Measurements from ENCODE around the gene SH3TC1.

Gene SH3TC1

GRCh38 chr4:8164194-8164565 is 34.9 kb upstream of the SH3TC1 start:
- no peak for DNase-seq (ENCODE audit: low spot score)

GRCh38 chr4:8164687-8165086 is 34.4 kb upstream of the SH3TC1 start:
- no peak for DNase-seq (ENCODE audit: low spot score)

GRCh38 chr4:8165374-8165896 is 33.7 kb upstream of the SH3TC1 start:
- no peak for DNase-seq (ENCODE audit: low spot score)

- DNase-seq (ENCODE audit: low spot score), result no peak
Observed at GRCh38 chr4:8167291-8167690, 31.8 kb upstream of the SH3TC1 start.

- no peak for DNase-seq (ENCODE audit: low spot score)
Observed at GRCh38 chr4:8167815-8168214, 31.3 kb upstream of the SH3TC1 start.

GRCh38 chr4:8168232-8168631 is 30.9 kb upstream of the SH3TC1 start:
- no peak for DNase-seq (ENCODE audit: low spot score)

- no peak for DNase-seq (ENCODE audit: low spot score)
Observed at GRCh38 chr4:8168832-8169598, 30.1 kb upstream of the SH3TC1 start.

- DNase-seq (ENCODE audit: low spot score), result no peak
Observed at GRCh38 chr4:8169763-8170162, 29.3 kb upstream of the SH3TC1 start.

- DNase-seq (ENCODE audit: low spot score), result no peak
Observed at GRCh38 chr4:8170341-8170740, 28.7 kb upstream of the SH3TC1 start.

GRCh38 chr4:8171266-8171665 is 27.8 kb upstream of the SH3TC1 start:
- DNase-seq (ENCODE audit: low spot score), result no peak

GRCh38 chr4:8171984-8172924 is 26.8 kb upstream of the SH3TC1 start:
- no peak for DNase-seq (ENCODE audit: low spot score)

GRCh38 chr4:8173492-8174242 is 25.4 kb upstream of the SH3TC1 start:
- DNase-seq (ENCODE audit: low spot score), result no peak

- no peak for DNase-seq (ENCODE audit: low spot score)
Observed at GRCh38 chr4:8174970-8175369, 24.1 kb upstream of the SH3TC1 start.

- no peak for DNase-seq (ENCODE audit: low spot score)
Observed at GRCh38 chr4:8175686-8176085, 23.4 kb upstream of the SH3TC1 start.

GRCh38 chr4:8176547-8177399 is 22.3 kb upstream of the SH3TC1 start:
- DNase-seq (ENCODE audit: low spot score), result no peak

GRCh38 chr4:8177552-8177951 is 21.5 kb upstream of the SH3TC1 start:
- no peak for DNase-seq (ENCODE audit: low spot score)

- DNase-seq (ENCODE audit: low spot score), result no peak
Observed at GRCh38 chr4:8177956-8178355, 21.1 kb upstream of the SH3TC1 start.

GRCh38 chr4:8179074-8179473 is 20.0 kb upstream of the SH3TC1 start:
- no peak for DNase-seq (ENCODE audit: low spot score)

GRCh38 chr4:8179771-8180170 is 19.3 kb upstream of the SH3TC1 start:
- no peak for DNase-seq (ENCODE audit: low spot score)

- no peak for DNase-seq (ENCODE audit: low spot score)
Observed at GRCh38 chr4:8180310-8181093, 18.6 kb upstream of the SH3TC1 start.

- DNase-seq (ENCODE audit: low spot score), result no peak
Observed at GRCh38 chr4:8181119-8181518, 18.0 kb upstream of the SH3TC1 start.
